Kidney glomerular epithelial cell (primary cell): Measurements from ENCODE around the gene CABP4.
"Not testable (repeated sequence)": the region's sequence is repeated elsewhere in the genome, so short reads cannot be mapped to it uniquely, and the experiment has no call there.

ENCODE experiments used
- DNase-seq: peaks from one replicate; lab custom pipeline; 2025; lab: John Stamatoyannopoulos, UW

The CABP4 gene

GRCh38 chr11:67482275-67482826 is 27.2 kb downstream of the CABP4 start:
- no peak for DNase-seq

GRCh38 chr11:67482827-67483798 is 28.0 kb downstream of the CABP4 start, which contains the start of gene AIP:
AIP (plus strand) TSS chr11:67483026; CDS start chr11:67483159, 133 bp downstream.
- peak; percentile 97 for DNase-seq

- DNase-seq = no peak
Measured at GRCh38 chr11:67483831-67484665, 28.9 kb downstream of the CABP4 start.

GRCh38 chr11:67484847-67485311 is 29.7 kb downstream of the CABP4 start:
- no peak for DNase-seq

GRCh38 chr11:67485873-67486361 is 30.8 kb downstream of the CABP4 start:
- DNase-seq = not testable (repeated sequence)

GRCh38 chr11:67486481-67487195 is 31.5 kb downstream of the CABP4 start:
- no peak for DNase-seq

- DNase-seq = no peak
Measured at GRCh38 chr11:67489203-67489884, 34.2 kb downstream of the CABP4 start.

- DNase-seq = no peak
Measured at GRCh38 chr11:67489885-67490726, 35.0 kb downstream of the CABP4 start.

GRCh38 chr11:67490727-67491065 is 35.5 kb downstream of the CABP4 start:
- DNase-seq = no peak

GRCh38 chr11:67491276-67492068 is 36.3 kb downstream of the CABP4 start:
- no peak for DNase-seq

GRCh38 chr11:67492069-67492727 is 37.0 kb downstream of the CABP4 start:
- no peak for DNase-seq

GRCh38 chr11:67492801-67493547 is 37.8 kb downstream of the CABP4 start:
- no peak for DNase-seq

- DNase-seq = no peak
Measured at GRCh38 chr11:67493548-67494370, 38.6 kb downstream of the CABP4 start.

- no peak for DNase-seq
Measured at GRCh38 chr11:67494371-67495233, 39.4 kb downstream of the CABP4 start.

GRCh38 chr11:67495234-67496005 is 40.3 kb downstream of the CABP4 start:
- DNase-seq = no peak
